ENCODE results near the gene CDH13. TPM values are rescaled to one million over a fixed set of nuclear protein-coding genes. Genes with fewer than 3 reads are reported as not detected.

The CDH13 gene
- polyA plus RNA-seq, 3 donors, result 8.2 to 11.2 (median 10.3) TPM

DNA sequence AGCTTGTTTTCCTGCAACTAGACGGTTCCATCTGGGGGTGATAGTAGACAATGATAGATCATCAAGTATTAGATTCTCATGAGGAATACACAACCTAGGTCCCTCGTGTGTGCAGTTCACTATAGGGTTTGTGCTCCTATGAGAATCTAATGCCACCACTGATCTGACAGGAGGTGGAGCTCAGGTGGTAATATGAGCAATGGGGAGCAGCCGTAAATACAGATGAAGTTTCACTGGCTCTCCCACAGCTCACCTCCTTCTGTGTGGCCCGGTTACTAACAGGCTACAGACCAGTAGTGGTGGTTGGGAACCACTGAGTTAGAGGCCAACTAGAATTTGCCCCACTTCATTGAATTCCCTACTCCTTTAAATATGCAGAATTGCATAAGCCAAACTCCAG is 1033.5 kb downstream of the CDH13 start:
- DNase-seq, result no peak

DNA sequence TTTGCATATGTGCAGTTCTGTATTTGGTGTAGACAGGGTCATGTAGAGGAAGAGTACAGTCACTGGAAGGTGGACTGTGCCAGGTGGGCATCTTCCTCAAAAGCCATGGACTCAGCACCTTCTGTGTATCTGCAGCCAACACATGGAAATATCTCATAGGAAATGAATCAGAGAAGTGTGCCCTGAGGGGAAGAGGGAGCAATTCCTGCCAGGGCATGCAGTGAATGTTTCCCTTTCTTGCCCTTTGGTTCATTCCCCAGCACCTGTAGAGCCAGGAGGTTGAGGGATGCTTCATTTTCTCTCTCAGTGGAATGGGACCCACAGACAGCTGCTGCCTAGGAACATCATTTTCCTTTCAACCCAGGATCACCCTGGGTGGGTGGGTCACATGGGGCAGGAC is 1034.9 kb downstream of the CDH13 start:
- DNase-seq, result no peak

DNA sequence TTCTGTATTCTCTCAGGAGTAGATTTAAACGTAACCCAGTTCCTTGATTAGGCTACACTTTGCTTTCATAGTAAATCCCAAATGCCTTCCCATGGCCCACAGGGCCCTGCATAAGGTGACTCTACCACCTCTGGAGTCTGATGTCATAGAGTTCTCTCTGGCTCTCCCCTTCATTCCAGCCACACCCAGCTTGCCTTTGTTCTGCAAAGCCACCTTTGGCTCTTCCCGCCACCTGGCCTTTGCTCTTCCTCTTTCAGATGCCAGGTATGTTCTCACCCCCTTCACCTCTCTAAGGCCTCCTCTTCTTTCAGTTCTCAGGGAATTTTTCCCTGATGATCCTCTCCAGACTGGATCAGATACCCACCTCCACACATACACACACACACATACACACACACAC is 1039.7 kb downstream of the CDH13 start:
- no peak for DNase-seq

DNA sequence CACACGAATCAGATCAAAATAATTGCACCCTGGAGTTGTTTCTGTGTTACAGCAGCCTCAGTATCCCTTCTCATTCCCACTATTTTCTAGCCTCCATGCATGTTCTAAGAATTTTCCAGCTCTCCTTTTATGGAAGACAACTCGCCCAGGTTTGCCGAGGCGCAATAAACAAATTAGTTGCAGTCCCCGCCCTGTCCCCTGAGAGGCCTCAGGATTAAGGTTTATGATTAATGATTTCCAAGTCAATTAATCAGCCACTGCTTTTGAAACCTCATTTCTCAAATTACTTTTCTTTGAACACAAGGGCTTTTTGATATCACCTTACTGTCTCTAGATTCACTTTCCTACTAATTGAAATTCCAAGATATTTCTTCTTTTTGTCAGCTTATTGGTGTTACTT is 1042.7 kb downstream of the CDH13 start:
- DNase-seq, result no peak

DNA sequence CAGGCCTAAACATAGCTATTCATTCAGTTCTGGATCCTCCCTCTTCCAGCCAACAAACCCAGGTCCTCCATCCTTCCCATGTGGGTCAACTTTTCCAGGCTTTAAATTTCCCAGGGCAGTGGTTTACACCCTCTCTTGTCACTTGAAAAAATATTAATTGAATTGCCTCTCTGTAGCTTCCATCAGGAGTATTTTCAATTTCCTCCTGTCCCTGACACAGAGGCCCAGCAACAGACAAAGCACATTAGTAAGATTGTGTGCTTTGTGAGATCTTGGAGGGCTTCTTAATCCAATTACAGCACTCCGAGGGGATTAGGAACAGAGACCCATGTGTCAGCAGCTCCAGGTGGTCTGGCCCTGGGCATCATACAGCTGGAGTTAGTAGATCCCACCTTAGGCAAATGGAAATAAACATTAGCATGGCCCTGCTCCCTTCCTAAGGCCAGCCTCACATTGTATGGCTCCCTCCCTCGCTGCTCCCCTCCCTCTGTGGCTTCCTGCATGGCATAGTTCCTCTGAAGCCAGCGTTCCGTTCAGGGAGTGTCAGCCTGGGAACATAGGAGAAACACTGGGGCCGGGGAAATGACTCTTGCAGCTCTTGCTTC is 1048.3 kb downstream of the CDH13 start:
- no peak for DNase-seq

DNA sequence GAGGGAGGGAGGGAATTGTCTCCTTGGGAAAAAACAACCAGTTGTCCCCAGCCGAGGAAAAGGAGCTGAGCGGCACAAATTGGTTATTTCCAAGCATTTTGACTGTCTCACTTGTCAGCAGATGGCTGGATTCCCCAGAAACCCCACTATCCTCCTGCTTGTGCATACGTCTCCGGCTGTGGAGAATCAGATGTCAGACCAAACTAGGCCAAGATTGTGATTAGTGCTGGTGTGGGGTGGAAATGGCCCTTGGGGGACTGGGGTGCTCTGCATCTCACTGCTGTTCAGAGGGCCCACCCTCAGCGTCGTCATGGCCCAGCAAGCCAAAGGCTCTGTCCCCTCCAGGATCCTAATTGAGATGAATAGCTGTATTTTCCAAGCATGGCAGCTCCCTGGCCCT is 1049.3 kb downstream of the CDH13 start:
- DNase-seq, result no peak

DNA sequence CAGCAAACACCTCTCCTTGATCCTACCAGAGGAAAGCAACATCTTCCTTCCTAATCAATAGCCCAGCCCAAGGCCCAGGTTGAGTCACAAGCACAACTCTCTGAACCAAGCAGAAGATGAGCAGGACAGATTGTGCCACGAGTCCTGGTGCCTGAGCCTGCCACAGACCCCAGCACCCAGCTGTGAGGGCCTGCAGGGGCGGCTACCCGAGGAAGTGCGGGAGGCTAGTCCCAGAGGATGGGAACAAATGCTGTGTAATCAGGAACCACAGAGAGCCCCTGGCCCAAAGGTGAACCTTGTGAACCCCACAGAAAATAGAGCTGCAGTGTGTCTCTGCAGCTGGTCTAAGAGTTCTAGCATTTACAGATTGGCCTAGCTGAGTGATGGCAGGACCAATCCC is 1054.2 kb downstream of the CDH13 start:
- no peak for DNase-seq

DNA sequence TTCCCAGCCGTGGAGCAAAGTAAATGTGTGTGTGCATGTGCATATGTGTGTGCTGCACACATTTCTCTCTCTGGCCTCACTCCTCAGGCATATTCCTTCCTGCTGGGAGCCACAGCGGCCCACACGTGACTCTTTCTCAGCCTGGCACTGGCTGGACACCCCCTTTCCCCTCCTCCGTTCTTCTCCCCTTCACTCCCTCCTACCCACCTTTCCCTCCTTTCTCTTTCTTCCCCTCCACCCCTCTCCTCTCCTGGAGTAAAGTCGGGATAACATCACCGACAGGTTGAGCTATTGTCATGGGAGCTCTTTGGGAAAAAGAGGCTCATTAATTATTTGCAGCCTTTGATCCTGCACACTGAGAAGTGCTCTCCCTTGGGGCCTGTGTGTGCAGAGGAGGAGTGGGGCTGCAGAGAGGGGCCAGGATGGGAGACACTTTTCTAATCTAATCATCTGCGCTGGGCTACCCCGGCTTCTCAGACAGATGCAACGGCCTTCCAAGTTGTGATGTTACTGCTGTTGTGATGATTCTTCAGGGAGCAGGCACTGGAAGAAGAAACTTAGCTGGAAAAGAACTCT is 1054.7 kb downstream of the CDH13 start:
- no peak for DNase-seq

DNA sequence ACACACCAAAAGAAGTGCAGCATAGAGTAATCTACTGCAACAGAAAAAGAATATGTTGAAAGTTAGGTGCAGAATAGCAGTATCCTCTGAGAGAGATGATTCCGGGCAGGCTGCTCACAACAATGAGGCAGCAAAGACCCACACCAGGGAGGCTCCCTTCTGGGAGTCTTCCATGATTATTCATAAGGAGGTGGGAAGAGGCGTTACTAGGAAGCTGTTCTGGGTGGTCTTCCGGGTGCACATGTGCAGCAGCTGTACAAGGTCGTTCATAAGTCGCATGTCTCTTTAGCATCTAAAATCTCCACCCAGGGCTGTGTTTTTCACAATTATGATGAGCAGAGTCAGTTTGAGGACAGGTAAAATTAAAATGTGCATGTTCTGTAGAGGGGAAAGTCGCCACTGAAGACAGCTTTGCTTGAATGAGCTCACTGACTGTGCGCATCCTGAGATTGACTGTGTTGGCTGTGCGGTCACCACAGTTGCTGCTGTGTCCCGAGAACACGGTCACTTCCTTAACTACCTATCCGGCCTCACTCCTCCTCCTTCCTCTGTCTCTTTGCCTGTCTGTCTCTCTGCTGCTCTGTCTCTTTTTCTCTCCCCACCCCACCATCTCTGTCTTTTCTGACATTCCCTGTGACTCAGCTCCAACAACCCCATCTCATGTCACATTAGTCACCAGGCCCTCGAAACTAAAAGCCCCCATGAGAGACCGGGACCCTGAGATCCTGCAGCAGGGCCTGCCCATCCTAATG is 1055.5 kb downstream of the CDH13 start:
- DNase-seq, result peak; percentile 19

DNA sequence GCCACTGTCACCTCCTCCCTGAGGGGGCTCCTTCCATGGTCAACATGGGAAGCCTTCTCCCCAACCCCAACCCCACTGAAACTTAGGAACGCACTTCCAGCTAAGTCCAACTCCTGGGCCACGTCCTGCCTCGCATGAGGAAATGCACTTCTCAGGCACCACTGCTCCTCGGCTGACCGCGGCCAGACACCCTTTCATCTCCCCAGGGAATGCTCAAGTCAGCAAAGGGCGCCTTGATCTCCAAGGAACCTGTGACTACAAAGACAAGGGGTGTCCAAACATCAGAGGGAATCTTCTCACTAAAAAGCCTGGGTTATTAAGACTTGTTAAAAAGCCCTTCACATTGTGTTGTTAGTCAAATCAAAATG is 1056.1 kb downstream of the CDH13 start:
- no peak for DNase-seq

DNA sequence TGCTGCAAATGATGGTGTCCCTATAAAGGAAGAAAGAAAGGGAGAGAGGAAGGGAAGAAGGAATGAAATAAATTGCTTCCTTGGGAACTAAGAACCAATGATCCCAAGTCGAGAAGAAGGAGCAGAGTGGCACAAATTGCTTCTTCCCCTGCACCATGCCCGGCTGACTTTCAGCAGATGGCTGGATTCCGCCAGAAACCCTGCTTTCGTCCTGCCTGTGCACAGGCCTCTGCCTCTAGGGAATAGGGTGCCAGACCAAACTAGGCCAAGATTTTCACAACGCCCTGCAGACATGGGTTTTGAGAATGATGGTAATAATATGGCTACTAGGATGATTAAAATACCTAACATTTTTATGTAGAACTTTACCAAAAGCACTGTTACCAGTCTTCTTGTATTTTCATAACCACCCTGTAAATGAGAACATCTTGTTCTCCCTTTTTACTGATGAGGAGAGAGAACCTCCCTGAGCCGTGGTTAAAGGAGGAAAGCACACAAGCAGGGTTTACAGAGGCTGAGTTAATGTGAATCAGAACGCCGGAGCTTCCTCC is 1058.9 kb downstream of the CDH13 start:
- no peak for DNase-seq

DNA sequence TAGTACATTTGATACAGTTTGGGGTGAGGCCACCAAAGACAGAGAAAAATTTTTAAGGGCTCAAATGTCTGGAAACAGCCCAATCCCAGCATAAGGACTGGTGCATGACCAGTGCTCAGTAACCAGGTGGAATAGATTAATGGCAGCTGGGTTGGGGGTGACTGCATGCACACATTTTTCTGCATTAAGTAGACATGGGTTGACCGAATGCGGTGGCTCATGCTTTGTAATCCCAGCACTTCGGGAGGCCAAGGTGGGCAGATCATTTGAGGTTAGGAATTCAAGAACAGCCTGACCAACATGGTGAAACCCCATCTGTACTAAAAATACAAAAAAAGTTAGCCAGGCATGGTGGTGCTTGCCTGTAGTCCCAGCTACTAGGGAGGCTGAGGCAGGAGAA is 1060.0 kb downstream of the CDH13 start:
- no peak for DNase-seq

DNA sequence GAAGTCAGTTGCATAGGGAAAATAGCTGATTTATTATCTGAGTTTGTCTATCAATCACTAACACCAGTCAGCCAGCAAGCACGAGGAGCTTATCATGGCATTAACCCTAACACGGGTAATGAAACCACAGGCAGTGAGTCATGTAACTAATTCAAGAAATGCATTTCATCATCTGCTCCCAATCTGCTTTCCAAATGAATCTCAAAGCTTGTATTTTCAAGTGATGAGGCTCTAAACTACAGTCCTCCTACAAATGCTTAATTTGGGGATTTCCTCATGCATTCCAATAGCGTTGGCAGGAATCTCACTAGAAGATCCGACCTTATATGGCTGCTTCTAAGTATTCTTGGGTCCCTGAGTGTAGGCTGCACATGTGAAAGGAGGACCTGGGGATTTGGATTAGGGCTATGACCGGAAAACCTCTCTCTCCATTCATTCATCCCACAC is 1062.6 kb downstream of the CDH13 start:
- no peak for DNase-seq

DNA sequence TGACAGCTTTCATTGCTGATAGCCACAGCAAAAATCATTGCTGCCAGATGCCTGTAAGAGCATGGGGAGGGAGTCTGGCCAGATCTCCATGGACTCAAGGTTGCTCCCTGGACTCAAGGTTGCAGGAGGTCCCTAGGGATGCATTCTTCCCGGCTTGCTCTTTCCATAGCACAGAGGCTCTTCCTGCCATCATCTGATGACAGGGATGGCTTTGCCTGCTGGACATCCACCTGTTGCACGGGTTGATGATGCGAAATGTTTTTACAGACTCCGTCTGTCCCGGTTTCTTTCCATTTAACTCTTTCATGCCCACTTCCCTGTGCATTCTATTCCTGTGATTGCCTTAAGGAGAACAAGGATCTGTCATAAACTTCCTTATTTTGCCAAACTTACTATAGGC is 1065.5 kb downstream of the CDH13 start:
- DNase-seq, result no peak

DNA sequence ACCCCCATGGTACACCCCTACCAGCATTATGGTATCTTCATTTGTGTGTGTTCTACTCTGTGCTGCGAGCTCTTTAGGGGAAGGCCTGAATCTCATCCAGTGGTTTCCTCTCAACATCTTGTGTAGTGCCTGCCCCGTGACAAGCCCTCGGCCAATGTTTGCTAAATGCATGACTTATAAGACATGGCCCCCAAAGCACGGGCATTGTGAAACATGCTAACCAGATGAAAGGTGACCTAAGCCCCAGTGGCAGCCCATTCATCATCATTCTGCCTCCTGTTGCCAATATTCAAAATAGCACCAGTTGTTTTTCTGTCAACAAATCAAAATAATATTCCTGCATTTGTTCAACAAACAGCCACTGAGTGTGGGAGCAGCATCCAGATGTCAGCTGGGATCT is 1072.2 kb downstream of the CDH13 start:
- no peak for DNase-seq

DNA sequence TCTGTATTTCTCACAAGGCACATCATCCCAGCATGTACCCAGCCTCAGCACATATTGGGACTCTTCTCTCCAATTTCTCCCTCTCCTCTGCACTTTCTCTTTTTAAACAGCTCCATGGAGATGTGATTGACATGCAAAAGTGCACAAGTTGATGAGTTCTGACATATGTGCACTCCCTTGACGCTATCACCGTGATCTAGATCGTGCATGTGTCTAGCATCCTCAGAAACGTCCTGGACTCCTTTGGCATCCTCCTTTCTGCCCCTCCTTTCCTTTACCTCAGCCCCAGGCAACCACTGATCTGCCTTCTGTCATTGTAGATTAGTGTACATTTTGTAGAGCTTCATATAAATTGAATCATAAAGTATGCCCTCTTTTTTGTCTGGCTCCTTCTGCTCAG is 1073.0 kb downstream of the CDH13 start:
- DNase-seq, result no peak

DNA sequence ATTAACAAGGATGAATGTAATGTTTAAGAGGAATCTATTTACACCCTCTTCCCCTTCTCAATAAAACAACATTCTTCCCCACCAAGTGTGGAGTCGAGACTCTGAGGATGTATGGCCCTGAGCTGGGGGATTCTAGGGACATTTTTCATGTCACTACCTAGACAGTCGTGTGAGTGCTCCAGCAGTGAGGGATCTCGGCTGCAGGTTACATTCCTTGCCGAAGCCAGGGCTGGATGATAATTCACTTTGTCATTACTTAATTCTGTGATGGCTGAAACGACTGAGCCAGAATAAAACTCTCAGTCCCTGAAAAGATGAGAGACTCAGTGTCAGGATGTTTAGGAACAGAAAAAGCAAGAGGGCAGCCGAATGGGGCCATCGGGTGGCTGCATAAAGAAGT is 1074.1 kb downstream of the CDH13 start:
- DNase-seq, result no peak

DNA sequence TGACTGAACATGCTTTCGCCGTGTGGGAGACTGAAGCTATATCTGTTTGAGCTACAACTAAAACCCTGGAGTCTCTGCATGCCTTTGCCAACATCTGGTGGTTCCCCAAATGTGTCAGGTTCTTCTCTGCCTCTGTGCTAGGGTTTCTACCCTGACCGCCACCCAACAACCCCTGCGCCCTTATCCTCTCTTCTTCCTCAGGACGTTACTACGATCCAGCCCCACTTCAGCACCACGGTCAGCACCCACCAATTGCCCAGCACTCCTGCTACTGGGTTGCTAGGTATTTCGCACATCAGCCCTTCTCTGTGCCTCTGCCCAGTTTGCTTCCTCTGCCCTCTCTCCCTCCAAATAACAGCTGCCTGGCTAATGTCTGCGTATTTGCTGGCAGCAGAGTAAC is 1074.7 kb downstream of the CDH13 start:
- DNase-seq, result peak; percentile 69

DNA sequence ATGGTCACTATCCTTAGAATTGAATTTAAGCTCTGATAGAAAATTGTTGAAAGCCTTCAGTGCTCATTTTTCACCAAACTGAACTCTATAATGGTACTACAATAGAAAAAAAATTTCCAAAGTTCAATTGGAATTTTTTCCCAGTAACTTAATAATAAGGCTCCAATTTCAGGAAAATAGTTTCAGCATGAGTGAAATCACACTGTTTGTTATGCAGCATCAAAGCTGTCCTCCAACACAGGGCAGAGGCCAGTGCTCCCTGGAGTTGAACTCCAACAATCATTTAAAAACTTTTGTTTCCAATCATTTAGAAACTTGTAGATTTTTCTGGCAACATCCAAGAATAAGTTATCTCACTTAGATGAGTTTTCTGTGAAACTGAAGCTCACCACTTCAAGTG is 1077.9 kb downstream of the CDH13 start:
- DNase-seq, result no peak

DNA sequence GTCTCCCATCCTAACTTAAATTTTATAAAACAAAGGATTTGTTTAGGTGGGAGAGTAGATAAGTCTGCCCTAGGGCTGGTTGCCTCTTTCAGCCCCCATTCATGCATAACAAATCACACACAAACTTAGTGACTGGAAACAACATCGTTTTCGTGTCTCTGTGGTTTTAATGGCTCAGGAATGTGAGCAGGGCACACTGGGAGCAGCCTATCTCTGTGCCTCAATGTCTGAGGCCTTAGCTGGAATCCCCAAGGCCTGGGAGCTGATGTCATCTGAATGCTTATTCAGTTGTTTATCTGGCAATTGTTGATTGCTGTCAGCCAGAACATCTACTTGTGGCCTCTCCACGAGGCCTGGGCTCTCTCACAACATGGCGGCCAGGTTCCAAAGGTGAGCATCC is 1079.1 kb downstream of the CDH13 start:
- DNase-seq, result no peak

DNA sequence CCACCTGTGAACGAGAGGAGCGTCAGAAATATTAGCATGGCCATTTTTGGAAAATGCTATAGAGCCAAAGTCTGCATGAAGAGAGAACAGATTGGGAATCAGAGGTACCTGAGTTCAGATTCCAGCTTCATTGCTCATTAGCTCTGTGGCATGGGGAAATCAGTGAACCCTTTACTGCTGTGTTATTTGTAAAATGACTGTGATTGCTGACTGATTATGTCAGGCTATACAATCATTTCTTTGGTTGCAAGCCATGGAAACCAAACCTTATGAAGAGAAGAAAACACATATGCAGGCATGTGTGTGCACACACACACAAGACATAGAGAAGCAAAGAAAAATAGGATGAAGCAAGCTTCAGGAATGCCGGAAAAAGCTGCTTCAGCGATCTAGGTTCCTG is 1079.6 kb downstream of the CDH13 start:
- DNase-seq, result no peak

DNA sequence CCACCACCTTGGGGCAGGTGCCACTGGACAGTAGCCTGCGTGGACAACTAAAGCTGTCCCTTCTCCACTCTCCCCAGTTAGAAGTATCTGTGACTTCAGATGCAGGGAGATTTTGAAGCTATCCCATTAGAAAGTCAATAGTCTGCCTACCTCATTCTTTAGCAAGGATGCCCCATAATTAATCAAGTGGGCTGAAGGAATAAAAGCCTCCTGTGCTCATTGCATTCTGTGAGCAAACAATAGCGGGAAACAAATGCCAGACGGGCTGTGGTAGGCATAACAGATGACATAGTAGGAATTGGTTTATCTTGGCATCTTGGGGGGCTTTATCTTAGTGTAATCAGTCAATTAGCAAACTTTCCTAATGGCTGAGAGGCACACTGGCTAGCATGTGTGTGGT is 1084.3 kb downstream of the CDH13 start:
- DNase-seq, result no peak

DNA sequence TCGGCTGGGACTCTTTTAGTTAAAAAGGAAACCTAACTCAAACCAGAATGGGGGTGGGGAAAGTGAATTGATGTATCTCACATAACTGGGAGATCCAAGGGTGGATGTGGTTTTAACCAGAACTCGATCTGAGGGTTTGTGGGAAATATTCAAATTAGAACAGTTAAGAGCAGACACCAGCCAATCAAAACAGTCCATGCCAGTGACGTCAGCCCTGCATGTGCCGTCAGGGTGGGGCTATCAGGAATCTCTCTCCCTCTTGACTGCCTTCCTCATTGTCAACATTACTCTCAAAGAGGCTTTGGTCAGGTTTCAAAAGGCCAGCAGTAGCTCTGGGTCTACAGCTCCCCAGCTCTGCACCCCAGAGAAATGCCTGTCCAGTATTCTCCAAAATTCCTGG is 1086.8 kb downstream of the CDH13 start:
- no peak for DNase-seq
